Keratinocyte (primary cell): ENCODE data around the gene SYT1. TPM values are rescaled to one million over a fixed set of nuclear protein-coding genes. Genes with fewer than 3 reads are reported as not detected.

Experiments
- DNase-seq: peaks from one replicate; pipeline ENCODE4 v3.0.0-alpha.2; 2011; ENCODE audit warnings: low read depth, missing footprints, low spot score
- FAIRE-seq: peaks from 2 replicates; lab custom pipeline; 2011; peaks lifted over from hg19 to GRCh38; lab: Jason Lieb, UNC
- H2AFZ ChIP-seq: 2 replicates; pipeline ENCODE4 v1.6.0; 2012; ENCODE audit warnings: low read length, control low read depth, inconsistent platforms; ENCODE audit not compliant: control insufficient read depth
- H3K27ac ChIP-seq: 2 replicates; pipeline ENCODE4 v1.5.1; 2011; ENCODE audit warnings: low read length; ENCODE audit not compliant: control insufficient read depth, insufficient read depth
- H3K27me3 ChIP-seq: 3 replicates; pipeline ENCODE4 v1.6.0; 2011; ENCODE audit warnings: low read length; ENCODE audit not compliant: control insufficient read depth, insufficient read depth; ENCODE audit errors: extremely low read depth
- H3K36me3 ChIP-seq, 2 experiments: 2 replicates in 1 of 2; 3 replicates in 1 of 2; pipeline ENCODE4 v1.5.1; 2011; ENCODE audit warnings: low read length in 2 of 2, mild to moderate bottlenecking in 1 of 2; ENCODE audit not compliant: control insufficient read depth in 2 of 2, insufficient read depth in 2 of 2; ENCODE audit errors: extremely low read depth in 1 of 2
- H3K4me1 ChIP-seq: 3 replicates; pipeline ENCODE4 v1.5.1; 2011; ENCODE audit warnings: low read length; ENCODE audit not compliant: control insufficient read depth, insufficient read depth; ENCODE audit errors: extremely low read depth
- H3K4me2 ChIP-seq: 3 replicates; pipeline ENCODE4 v1.6.0; 2011; ENCODE audit warnings: low read depth, low read length; ENCODE audit not compliant: control insufficient read depth, insufficient read depth; ENCODE audit errors: extremely low read depth
- H3K4me3 ChIP-seq, 3 experiments: fragments of 200-600 bp in 1 of 3; sonication (generic) in 1 of 3; 2 replicates in 2 of 3; 3 replicates in 1 of 3; pipeline ENCODE4 v1.5.1; 2011 to 2016; ENCODE audit warnings: low read length in 3 of 3, mild to moderate bottlenecking in 3 of 3, control low read depth in 2 of 3, inconsistent platforms in 1 of 3, low read depth in 1 of 3, mixed read lengths in 1 of 3, mixed run types in 1 of 3, moderate library complexity in 1 of 3; ENCODE audit not compliant: control insufficient read depth in 2 of 3, insufficient read depth in 2 of 3; ENCODE audit errors: extremely low read depth in 1 of 3
- H3K79me2 ChIP-seq: 2 replicates; pipeline ENCODE4 v1.6.0; 2012; ENCODE audit warnings: low read length; ENCODE audit not compliant: control insufficient read depth, insufficient read depth
- H3K9ac ChIP-seq: 3 replicates; pipeline ENCODE4 v1.6.0; 2011; ENCODE audit warnings: low read length; ENCODE audit not compliant: control insufficient read depth, insufficient read depth; ENCODE audit errors: extremely low read depth
- H3K9me1 ChIP-seq: 3 replicates; pipeline ENCODE4 v1.6.0; 2011; ENCODE audit warnings: low read length; ENCODE audit not compliant: control insufficient read depth, insufficient read depth; ENCODE audit errors: extremely low read depth
- H3K9me3 ChIP-seq: 2 replicates; pipeline ENCODE4 v1.5.1; 2012; ENCODE audit warnings: low read depth, low read length; ENCODE audit not compliant: control insufficient read depth
- H4K20me1 ChIP-seq: 3 replicates; pipeline ENCODE4 v1.6.0; 2011; ENCODE audit warnings: low read length; ENCODE audit not compliant: control insufficient read depth, insufficient read depth; ENCODE audit errors: extremely low read depth
- EZH2 ChIP-seq: IDR thresholded peaks from one replicate; pipeline ENCODE4 v1.6.1; 2012; ENCODE audit warnings: inconsistent platforms, mild to moderate bottlenecking, low read length, moderate library complexity
- dilution Hi-C: fragments of 300-500 bp; cut with MboI; formaldehyde crosslinking; loops from one replicate; pipeline ENCODE4 v1.7.0; 2020; ENCODE audit warnings: low sequenced_read_pairs; ENCODE audit not compliant: extremely low pct_ligation_motif_present
- polyA plus RNA-seq, 5 experiments: library from polyadenylated mRNA; depleted of rRNA in 3 of 5; stranded (reverse) in 3 of 5; stranded (forward) in 1 of 5; unstranded in 1 of 5; fragments of >200 nt; gene quantifications; 1 replicate in 1 of 5; 2 replicates in 3 of 5; 3 replicates in 1 of 5; pipeline versions ENCODE4 v1.2.1 to v1.2.3, GENCODE V29; 2011 to 2012; ENCODE audit warnings: missing spikeins in 2 of 5, low read depth in 1 of 5, low replicate concordance in 1 of 5
- TF ChIP-seq, protein P1 (sequence below), 3 experiments: IDR thresholded peaks in 1 of 3; conservative IDR thresholded peaks in 1 of 3; optimal IDR thresholded peaks in 1 of 3; 2 replicates in 2 of 3; 3 replicates in 1 of 3; pipeline versions ENCODE3 to v1.5.1; 2011; ENCODE audit warnings: low read length in 3 of 3, mild to moderate bottlenecking in 3 of 3, moderate library complexity in 2 of 3, control low read depth in 1 of 3, inconsistent platforms in 1 of 3; ENCODE audit not compliant: insufficient read depth in 2 of 3; ENCODE audit errors: extremely low read depth in 1 of 3

Gene SYT1
- polyA plus RNA-seq, 1 donor (not counting 4 experiments of a cell fraction or from before 2014, with no cell fraction given) = 6.1 TPM

DNA sequence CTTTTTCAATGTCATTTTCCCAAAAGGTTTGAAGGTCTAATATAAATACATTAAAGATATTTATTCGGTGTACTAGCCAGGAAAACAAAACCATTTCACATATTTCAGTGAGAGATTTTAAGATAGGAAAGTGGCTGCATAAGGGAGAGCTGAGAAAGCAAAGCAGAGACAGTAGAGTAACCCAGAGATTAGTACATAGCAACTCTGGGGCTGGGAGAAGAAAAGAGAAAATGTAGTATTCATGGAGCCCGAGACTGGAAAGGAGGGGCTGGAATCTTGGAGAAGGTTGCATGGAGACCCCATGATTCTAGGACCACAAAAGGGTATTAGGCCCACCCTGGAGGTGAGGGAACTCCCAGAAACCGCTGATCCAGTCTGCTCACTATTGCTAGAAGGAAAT is 589.2 kb downstream of the SYT1 start:
- TF ChIP-seq EZH2 = no peak
- TF ChIP-seq, protein P1, sequence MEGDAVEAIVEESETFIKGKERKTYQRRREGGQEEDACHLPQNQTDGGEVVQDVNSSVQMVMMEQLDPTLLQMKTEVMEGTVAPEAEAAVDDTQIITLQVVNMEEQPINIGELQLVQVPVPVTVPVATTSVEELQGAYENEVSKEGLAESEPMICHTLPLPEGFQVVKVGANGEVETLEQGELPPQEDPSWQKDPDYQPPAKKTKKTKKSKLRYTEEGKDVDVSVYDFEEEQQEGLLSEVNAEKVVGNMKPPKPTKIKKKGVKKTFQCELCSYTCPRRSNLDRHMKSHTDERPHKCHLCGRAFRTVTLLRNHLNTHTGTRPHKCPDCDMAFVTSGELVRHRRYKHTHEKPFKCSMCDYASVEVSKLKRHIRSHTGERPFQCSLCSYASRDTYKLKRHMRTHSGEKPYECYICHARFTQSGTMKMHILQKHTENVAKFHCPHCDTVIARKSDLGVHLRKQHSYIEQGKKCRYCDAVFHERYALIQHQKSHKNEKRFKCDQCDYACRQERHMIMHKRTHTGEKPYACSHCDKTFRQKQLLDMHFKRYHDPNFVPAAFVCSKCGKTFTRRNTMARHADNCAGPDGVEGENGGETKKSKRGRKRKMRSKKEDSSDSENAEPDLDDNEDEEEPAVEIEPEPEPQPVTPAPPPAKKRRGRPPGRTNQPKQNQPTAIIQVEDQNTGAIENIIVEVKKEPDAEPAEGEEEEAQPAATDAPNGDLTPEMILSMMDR (optimal IDR thresholded peaks at IDR 0.05 in 1 of 3, IDR thresholded peaks at IDR 0.05 in 1 of 3, conservative IDR thresholded peaks at IDR 0.05 in 1 of 3; ENCODE audit: extremely low read depth in 1 of 3, insufficient read depth in 2 of 3, low read length in 3 of 3) = no peak
- H3K27ac ChIP-seq = peak overlapping the region; percentile 29
- H2AFZ ChIP-seq = peak overlapping the region; percentile 35
- no peaks in the 10 kb centered on the region for H3K27me3 ChIP-seq
- H3K4me1 ChIP-seq = peaks cover 26% of the 10 kb centered on the region
- DNase-seq (no peak), FAIRE-seq (no peak)
- dilution Hi-C loops = no loop called here
- H3K4me2 ChIP-seq = peak overlapping the region; percentile 79
- H3K9me3 ChIP-seq = no peaks in the 10 kb centered on the region
- H3K36me3 ChIP-seq = no peaks in the 10 kb centered on the region
- peak overlapping the region in 2 of 3 experiments; percentile 6 to 19 for H3K4me3 ChIP-seq
- H3K9ac ChIP-seq = peak overlapping the region; percentile 36
- H3K9me1 ChIP-seq = no peaks in the 10 kb centered on the region
- no peaks in the 10 kb centered on the region for H3K79me2 ChIP-seq
- H4K20me1 ChIP-seq = no peaks in the 10 kb centered on the region

DNA sequence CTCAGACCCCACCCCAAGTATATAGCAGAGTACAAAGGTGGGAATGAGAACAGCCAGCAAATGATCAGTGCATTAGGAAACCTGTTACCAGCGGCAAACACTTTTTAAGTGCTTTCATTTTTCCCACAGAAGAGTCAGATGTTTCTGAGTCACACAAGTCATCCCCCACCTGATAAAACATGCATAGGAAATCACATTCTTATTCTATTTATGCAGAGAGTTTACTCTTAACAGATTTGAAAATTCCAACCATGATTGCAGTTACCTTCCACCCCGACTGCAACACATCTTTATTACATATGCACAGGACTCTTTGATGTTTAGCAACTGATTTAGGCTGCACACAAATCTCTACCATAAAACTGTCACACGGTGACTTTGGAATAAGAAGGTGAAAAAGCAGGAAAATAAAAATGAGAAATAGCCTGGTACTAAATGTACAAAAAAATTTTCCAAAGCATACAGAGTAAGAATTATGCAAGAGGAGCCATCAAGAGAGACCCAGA is 589.8 kb downstream of the SYT1 start:
- no peaks in the 10 kb centered on the region for H3K79me2 ChIP-seq
- H3K9me3 ChIP-seq = no peaks in the 10 kb centered on the region
- peaks cover 26% of the 10 kb centered on the region for H3K4me1 ChIP-seq
- TF ChIP-seq, protein P1 (optimal IDR thresholded peaks at IDR 0.05 in 1 of 3, IDR thresholded peaks at IDR 0.05 in 1 of 3, conservative IDR thresholded peaks at IDR 0.05 in 1 of 3; ENCODE audit: extremely low read depth in 1 of 3, insufficient read depth in 2 of 3, low read length in 3 of 3) = no peak
- no peak for TF ChIP-seq EZH2
- no peaks in the 10 kb centered on the region for H3K36me3 ChIP-seq
- dilution Hi-C loops = no loop called here
- H3K27me3 ChIP-seq = no peaks in the 10 kb centered on the region
- no peaks in the 10 kb centered on the region for H4K20me1 ChIP-seq
- peak overlapping the region; percentile 29 for H3K27ac ChIP-seq
- H2AFZ ChIP-seq = peak overlapping the region; percentile 35
- H3K9me1 ChIP-seq = no peaks in the 10 kb centered on the region
- H3K4me3 ChIP-seq = peak overlapping the region in 2 of 3 experiments; percentile 6 to 19
- no peak for DNase-seq
- H3K4me2 ChIP-seq = peak overlapping the region; percentile 79
- peak overlapping the region; percentile 36 for H3K9ac ChIP-seq
- FAIRE-seq = no peak
